OCI-LY3 (cell line): Measurements from ENCODE around the gene KCNK4.

Source experiments
- CTCF ChIP-seq: fragments of 200-600, 300-600 bp; sonication (generic); IDR thresholded peaks from 2 replicates; pipeline ENCODE4 v1.5.1; 2014; ENCODE audit warnings: antibody characterized with exemption, low read length, low read depth
- EZH2phosphoT487 ChIP-seq: fragments of 200-600 bp; shearing (Covaris generic); IDR thresholded peaks from 2 replicates; pipeline ENCODE4 v1.6.1; 2018; ENCODE audit warnings: antibody characterized with exemption, mixed run types, low read depth

DNA sequence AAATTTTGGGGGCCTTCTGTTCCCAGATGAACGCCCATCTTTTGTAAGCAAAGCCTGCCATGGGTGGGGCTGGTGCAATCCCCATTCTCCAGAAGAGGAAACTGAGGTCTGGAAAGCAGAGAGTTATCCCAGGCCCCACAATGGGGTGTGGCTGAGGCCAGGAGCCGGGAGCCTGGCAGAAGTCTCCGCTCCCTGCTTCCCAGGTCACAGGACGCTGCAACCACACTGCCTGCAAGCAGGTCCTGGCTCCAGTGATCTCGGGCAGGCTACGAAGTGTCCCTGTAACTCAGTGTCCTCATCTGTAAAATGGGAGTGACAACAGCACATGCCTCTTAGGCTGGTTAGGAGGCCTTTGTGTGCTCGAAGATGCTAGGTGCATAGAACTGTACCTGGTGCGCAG, 38.1 kb upstream of the KCNK4 start:
- TF ChIP-seq CTCF, result no peak
- no peak for TF ChIP-seq EZH2phosphoT487
